HCT116 (cell line): ENCODE measurements around the gene MEIOB. TPM values are rescaled to one million over a fixed set of nuclear protein-coding genes. Genes with fewer than 3 reads are reported as not detected.

ENCODE experiments used
- ATAC-seq: fragments of 200-7000 bp; cut with Tn5 transposase; 2 replicates; pipeline ENCODE4 v1.9.1; 2020; ENCODE audit warnings: mild to moderate bottlenecking, moderate library complexity
- BruUV-seq: library from RNA; stranded (reverse); fragments of 400-500 nt; replicated peaks from 2 replicates; lab custom pipeline; 2021; lab: Mats Ljungman, UMichigan
- CTCF ChIA-PET: fragments of 300-600 bp; sonication (Branson Sonifier 250); formaldehyde crosslinking; loops from one replicate; lab custom pipeline; 2021; ENCODE audit warnings: antibody characterized with exemption; lab: Charles Lee
- POLR2A ChIA-PET: fragments of 300-600, 350-600 bp; sonication (Branson Sonifier 250); formaldehyde crosslinking; loops from one replicate; lab custom pipeline; 2021; ENCODE audit warnings: antibody characterized with exemption; lab: Charles Lee
- RAD21 ChIA-PET, 2 experiments: fragments of 300-600 bp; sonication (Branson Sonifier 250); formaldehyde crosslinking; loops; one replicate each; lab custom pipeline; 2023; ENCODE audit warnings: low total read pairs in 2 of 2; ENCODE audit not compliant: uncharacterized antibody in 2 of 2, unreplicated experiment in 2 of 2, low non-redundant PET in 1 of 2; lab: Charles Lee
- DNase-seq: peaks from one replicate; pipeline ENCODE4 v3.0.0-alpha.2; 2010; ENCODE audit warnings: low read depth, low spot score
- H2AFZ ChIP-seq: fragments of 200-600 bp; shearing (Covaris generic), sonication (generic); 2 replicates; pipeline ENCODE4 v1.6.1; 2017; ENCODE audit warnings: low read depth, mixed run types, mixed read lengths, antibody characterized with exemption, low read length; ENCODE audit not compliant: poor library complexity, severe bottlenecking
- H3K27ac ChIP-seq: 2 replicates; pipeline ENCODE4 v1.5.1; 2012; ENCODE audit warnings: low read depth, low read length
- H3K27me3 ChIP-seq: fragments of 200-600 bp; sonication (generic); 2 replicates; pipeline ENCODE4 v1.6.1; 2016; ENCODE audit warnings: mixed run types, low read length, mixed read lengths; ENCODE audit not compliant: insufficient read depth
- H3K36me3 ChIP-seq, 2 experiments: fragments of 200-500 bp in 1 of 2; fragments of 200-600 bp in 1 of 2; sonication (Bioruptor generic) in 1 of 2; sonication (generic) in 1 of 2; 2 replicates each; pipeline versions ENCODE4 v1.5.1 to v1.6.1; 2014 to 2016; ENCODE audit warnings: low read length in 2 of 2, inconsistent platforms in 1 of 2, mixed read lengths in 1 of 2, mixed run types in 1 of 2; ENCODE audit not compliant: insufficient read depth in 2 of 2, control insufficient read depth in 1 of 2
- H3K4me1 ChIP-seq, 2 experiments: fragments of 200-600 bp in 1 of 2; sonication (generic) in 1 of 2; 2 replicates each; pipeline versions ENCODE4 v1.5.1 to v1.6.1; 2012 to 2017; ENCODE audit warnings: low read length in 2 of 2, inconsistent platforms in 1 of 2, mild to moderate bottlenecking in 1 of 2, mixed read lengths in 1 of 2, mixed run types in 1 of 2, moderate library complexity in 1 of 2; ENCODE audit not compliant: insufficient read depth in 2 of 2, control insufficient read depth in 1 of 2
- H3K4me2 ChIP-seq: fragments of 200-600 bp; sonication (generic); 2 replicates; pipeline ENCODE4 v1.6.1; 2017; ENCODE audit warnings: mixed run types, low read length, mixed read lengths
- H3K4me3 ChIP-seq, 2 experiments: fragments of 200-600 bp in 1 of 2; sonication (generic) in 1 of 2; replicated peaks in 1 of 2; 2 replicates each; pipeline ENCODE4 v1.5.1; 2011 to 2016; ENCODE audit warnings: low read length in 2 of 2, control low read depth in 1 of 2, low read depth in 1 of 2, mild to moderate bottlenecking in 1 of 2, mixed read lengths in 1 of 2, mixed run types in 1 of 2
- H3K79me2 ChIP-seq: fragments of 200-600 bp; sonication (generic); 2 replicates; pipeline ENCODE4 v1.6.1; 2017; ENCODE audit warnings: mild to moderate bottlenecking, mixed run types, low read length, moderate library complexity, mixed read lengths; ENCODE audit not compliant: insufficient read depth
- H3K9ac ChIP-seq: fragments of 200-600 bp; sonication (generic); 2 replicates; pipeline ENCODE4 v1.6.1; 2016; ENCODE audit warnings: low read length, mixed read lengths
- H3K9me2 ChIP-seq: fragments of 200-600 bp; sonication (generic), shearing (Covaris generic); 2 replicates; pipeline ENCODE4 v1.6.1; 2017; ENCODE audit warnings: mixed run types, mild to moderate bottlenecking, moderate library complexity; ENCODE audit not compliant: insufficient read depth
- H3K9me3 ChIP-seq, 2 experiments: fragments of 200-500 bp in 1 of 2; fragments of 200-600 bp in 1 of 2; sonication (Bioruptor generic) in 1 of 2; sonication (generic) in 1 of 2; 2 replicates each; pipeline ENCODE4 v1.6.1; 2014 to 2017; ENCODE audit warnings: low read length in 2 of 2, mixed read lengths in 2 of 2, inconsistent platforms in 1 of 2, low read depth in 1 of 2, mild to moderate bottlenecking in 1 of 2, mixed run types in 1 of 2, moderate library complexity in 1 of 2; ENCODE audit not compliant: control insufficient read depth in 1 of 2, insufficient read depth in 1 of 2
- H4K20me1 ChIP-seq: fragments of 200-600 bp; sonication (generic), shearing (Covaris generic); 2 replicates; pipeline ENCODE4 v1.6.1; 2017; ENCODE audit warnings: mixed run types, mild to moderate bottlenecking, moderate library complexity; ENCODE audit not compliant: insufficient read depth
- CEBPB ChIP-seq: IDR thresholded peaks from 2 replicates; pipeline ENCODE4 v1.6.1; 2012; ENCODE audit warnings: low read depth
- EGR1 ChIP-seq: IDR thresholded peaks from 2 replicates; pipeline ENCODE4 v1.6.1; 2012; ENCODE audit warnings: low read depth
- EZH2phosphoT487 ChIP-seq: fragments of 200-600 bp; IDR thresholded peaks from 2 replicates; pipeline ENCODE4 v1.6.1; 2018; ENCODE audit warnings: antibody characterized with exemption, borderline replicate concordance
- POLR2A ChIP-seq: IDR thresholded peaks from 2 replicates; pipeline ENCODE4 v1.7.0; 2011; ENCODE audit warnings: borderline replicate concordance; ENCODE audit not compliant: insufficient read depth, insufficient read length; ENCODE audit errors: extremely low read depth
- POLR2AphosphoS5 ChIP-seq: IDR thresholded peaks from 2 replicates; pipeline ENCODE4 v1.6.1; 2011; ENCODE audit warnings: mild to moderate bottlenecking, low read depth, low read length, moderate library complexity
- SIN3A ChIP-seq: IDR thresholded peaks from 2 replicates; pipeline ENCODE4 v1.6.1; 2012; ENCODE audit warnings: low read depth
- SRF ChIP-seq: IDR thresholded peaks from 2 replicates; pipeline ENCODE4 v1.6.1; 2012; ENCODE audit warnings: low read depth
- TCF7L2 ChIP-seq: IDR thresholded peaks from 2 replicates; pipeline ENCODE4 v1.7.0; 2011; ENCODE audit warnings: borderline replicate concordance, inconsistent platforms; ENCODE audit not compliant: insufficient read depth, insufficient read length; ENCODE audit errors: extremely low read depth
- ZFX ChIP-seq: fragments of 450-650 bp; IDR thresholded peaks from 2 replicates; pipeline ENCODE4 v1.6.1; 2017
- ZNF274 ChIP-seq: fragments of 200-500 bp; sonication (Bioruptor generic); IDR thresholded peaks from 2 replicates; pipeline ENCODE4 v1.6.1; 2014; ENCODE audit warnings: mild to moderate bottlenecking, low read depth, low read length, inconsistent platforms
- intact Hi-C: fragments of 100-400 bp; cut with micrococcal nuclease; formaldehyde crosslinking; loops from 2 replicates; pipeline ENCODE4 v1.10.0; 2022
- total RNA-seq: library from RNA; stranded (reverse); gene quantifications from one replicate; pipeline ENCODE4 v1.2.1, GENCODE V29; 2021; ENCODE audit not compliant: unreplicated experiment
- TF ChIP-seq, protein P1 (sequence below): IDR thresholded peaks from 2 replicates; pipeline ENCODE4 v1.6.1; 2012; ENCODE audit warnings: low read depth
- TF ChIP-seq, protein P2 (sequence below): IDR thresholded peaks from 2 replicates; pipeline ENCODE4 v1.6.1; 2012
- TF ChIP-seq, protein P3 (sequence below): IDR thresholded peaks from 2 replicates; pipeline ENCODE4 v1.6.1; 2012

MEIOB gene
- total RNA-seq, 1 experiment from 2014 or later, result 0.59 TPM

DNA sequence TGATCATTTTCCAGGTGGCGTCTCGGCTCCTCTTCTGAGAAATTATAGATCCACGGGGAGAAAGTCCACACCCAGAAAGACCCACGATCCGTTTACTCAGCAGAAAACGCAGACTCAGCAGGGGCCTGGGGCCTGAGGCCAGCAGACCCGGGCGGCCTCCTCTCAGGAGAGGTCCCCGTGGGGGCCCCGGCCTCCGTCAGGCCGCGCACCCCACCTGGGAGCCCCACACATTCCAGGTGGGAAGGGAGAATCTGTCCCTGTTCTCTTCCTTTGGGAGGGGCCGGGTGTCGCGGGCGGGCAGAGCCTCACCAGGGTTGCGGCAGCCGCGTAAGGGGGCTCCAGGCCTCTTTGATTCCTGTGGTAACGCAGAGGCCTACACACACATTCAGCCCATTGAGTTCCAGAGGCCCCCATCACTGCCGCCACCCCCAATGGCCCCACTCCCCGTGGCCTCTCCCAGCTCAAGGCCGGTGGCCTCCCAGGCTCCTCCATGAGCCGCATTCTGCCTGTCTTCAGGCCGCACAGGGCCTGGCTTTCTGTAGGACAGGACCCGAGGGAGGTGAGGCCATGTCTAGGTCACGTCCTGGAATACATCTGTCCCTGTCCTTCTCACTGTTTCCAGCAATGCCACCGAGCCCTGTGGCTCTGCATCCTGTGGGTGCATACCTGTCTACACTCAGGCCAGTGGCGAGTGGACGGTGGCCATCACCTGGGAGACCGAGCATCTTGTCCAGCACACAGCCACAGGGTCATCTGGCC lies 76.9 kb downstream of the MEIOB start:
- H2AFZ ChIP-seq, result no peak overlapping the region
- no peaks in the 10 kb centered on the region for H3K9me2 ChIP-seq
- H3K79me2 ChIP-seq, result no peaks in the 10 kb centered on the region
- H3K9me3 ChIP-seq, result peaks cover 0 to 4% of the 10 kb centered on the region in 2 experiments; a peak in 2 of 4 replicates
- H3K9ac ChIP-seq, result no peak overlapping the region
- no peak overlapping the region for H3K4me3 ChIP-seq
- no peaks in the 10 kb centered on the region for H3K4me1 ChIP-seq
- ChIA-PET CTCF (interaction anchor here (0.6 kb wide), 1 partner anchor 220 kb away, joined by 3 read pairs; no protein-coding TSS in a partner anchor), RAD21 (no interaction called here)
- DNase-seq (no peak), ATAC-seq (no peak)
- H3K27me3 ChIP-seq, result no peaks in the 10 kb centered on the region
- no peaks in the 10 kb centered on the region for H3K36me3 ChIP-seq
- H3K4me2 ChIP-seq, result no peak overlapping the region
- intact Hi-C loops, result no loop called here
- no peak overlapping the region for H3K27ac ChIP-seq
- H4K20me1 ChIP-seq, result no peaks in the 10 kb centered on the region
- BruUV-seq, result no TSS peak
- TF ChIP-seq CEBPB (no peak), POLR2AphosphoS5 (no peak), EGR1 (no peak), ZFX (no peak), SIN3A (no peak), SRF (no peak), ZNF274 (no peak), TCF7L2 (no peak), EZH2phosphoT487 (no peak), POLR2A (no peak)
- TF ChIP-seq, protein P1, sequence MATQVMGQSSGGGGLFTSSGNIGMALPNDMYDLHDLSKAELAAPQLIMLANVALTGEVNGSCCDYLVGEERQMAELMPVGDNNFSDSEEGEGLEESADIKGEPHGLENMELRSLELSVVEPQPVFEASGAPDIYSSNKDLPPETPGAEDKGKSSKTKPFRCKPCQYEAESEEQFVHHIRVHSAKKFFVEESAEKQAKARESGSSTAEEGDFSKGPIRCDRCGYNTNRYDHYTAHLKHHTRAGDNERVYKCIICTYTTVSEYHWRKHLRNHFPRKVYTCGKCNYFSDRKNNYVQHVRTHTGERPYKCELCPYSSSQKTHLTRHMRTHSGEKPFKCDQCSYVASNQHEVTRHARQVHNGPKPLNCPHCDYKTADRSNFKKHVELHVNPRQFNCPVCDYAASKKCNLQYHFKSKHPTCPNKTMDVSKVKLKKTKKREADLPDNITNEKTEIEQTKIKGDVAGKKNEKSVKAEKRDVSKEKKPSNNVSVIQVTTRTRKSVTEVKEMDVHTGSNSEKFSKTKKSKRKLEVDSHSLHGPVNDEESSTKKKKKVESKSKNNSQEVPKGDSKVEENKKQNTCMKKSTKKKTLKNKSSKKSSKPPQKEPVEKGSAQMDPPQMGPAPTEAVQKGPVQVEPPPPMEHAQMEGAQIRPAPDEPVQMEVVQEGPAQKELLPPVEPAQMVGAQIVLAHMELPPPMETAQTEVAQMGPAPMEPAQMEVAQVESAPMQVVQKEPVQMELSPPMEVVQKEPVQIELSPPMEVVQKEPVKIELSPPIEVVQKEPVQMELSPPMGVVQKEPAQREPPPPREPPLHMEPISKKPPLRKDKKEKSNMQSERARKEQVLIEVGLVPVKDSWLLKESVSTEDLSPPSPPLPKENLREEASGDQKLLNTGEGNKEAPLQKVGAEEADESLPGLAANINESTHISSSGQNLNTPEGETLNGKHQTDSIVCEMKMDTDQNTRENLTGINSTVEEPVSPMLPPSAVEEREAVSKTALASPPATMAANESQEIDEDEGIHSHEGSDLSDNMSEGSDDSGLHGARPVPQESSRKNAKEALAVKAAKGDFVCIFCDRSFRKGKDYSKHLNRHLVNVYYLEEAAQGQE, result no peak
- TF ChIP-seq, protein P2, sequence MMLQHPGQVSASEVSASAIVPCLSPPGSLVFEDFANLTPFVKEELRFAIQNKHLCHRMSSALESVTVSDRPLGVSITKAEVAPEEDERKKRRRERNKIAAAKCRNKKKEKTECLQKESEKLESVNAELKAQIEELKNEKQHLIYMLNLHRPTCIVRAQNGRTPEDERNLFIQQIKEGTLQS, result no peak
- TF ChIP-seq, protein P3, sequence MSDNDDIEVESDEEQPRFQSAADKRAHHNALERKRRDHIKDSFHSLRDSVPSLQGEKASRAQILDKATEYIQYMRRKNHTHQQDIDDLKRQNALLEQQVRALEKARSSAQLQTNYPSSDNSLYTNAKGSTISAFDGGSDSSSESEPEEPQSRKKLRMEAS, result no peak
- TF ChIP-seq, all 23 proteins: peak for 0
- POLR2A ChIA-PET, result no interaction called here
